Measurements from ENCODE around the gene ADAMTSL2. TPM values are rescaled to one million over a fixed set of nuclear protein-coding genes. Genes with fewer than 3 reads are reported as not detected.

The ADAMTSL2 gene
- polyA plus RNA-seq, 4 donors, result 1.5 to 2.8 (median 2.2) TPM

GRCh38 chr9:133583586-133583985 lies 49.1 kb downstream of the ADAMTSL2 start:
- no peak for DNase-seq (ENCODE audit: low read depth in 4 of 4, low spot score in 2 of 4)

GRCh38 chr9:133584167-133584558 lies 49.7 kb downstream of the ADAMTSL2 start:
- no peak for DNase-seq (ENCODE audit: low read depth in 4 of 4, low spot score in 2 of 4)

DNA sequence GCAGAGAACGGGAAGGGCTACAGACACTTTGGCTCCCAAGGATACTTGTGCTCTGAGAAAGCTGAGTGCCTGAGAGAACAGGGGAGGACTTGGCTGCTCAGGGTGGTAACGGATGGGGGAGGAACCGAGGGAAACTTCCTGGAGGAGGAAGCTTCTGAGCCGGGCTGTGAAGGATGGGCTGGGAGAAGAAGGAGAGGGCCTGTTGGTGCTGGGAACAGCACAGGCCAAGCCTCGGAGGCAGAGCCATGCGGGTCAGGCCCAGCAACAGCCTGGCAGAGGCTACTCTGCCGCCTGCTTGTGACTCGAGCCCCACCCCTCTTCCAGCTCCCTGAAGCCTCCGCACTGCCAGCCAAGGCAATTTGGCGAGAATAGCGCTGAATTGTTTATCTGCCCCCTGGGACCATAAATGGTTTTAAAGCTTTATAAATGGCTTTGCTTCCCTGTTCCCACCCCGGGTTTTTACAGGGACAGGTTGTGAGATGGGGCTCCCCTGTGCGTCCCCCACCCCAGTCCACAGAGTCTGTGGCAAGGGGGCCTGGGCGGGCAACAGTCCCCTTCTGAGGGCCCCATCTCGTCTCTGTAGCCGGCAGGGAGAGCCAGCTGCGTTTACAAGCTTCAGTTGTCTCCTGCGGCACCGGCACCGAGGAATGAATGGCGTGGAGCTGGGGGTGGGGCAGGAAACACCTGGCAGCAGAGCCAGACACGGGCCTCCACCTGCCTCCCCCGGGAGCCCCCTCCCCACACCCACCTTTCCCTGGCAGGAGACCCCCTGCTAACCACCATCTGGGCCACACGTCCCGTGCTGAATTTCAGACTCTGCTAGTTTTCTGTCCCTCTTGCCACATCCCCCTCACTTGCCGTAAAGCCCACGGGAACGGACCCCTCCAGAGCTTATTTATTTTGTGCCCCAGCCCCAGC lies 50.3 kb downstream of the ADAMTSL2 start:
- DNase-seq (ENCODE audit: low read depth in 4 of 4, low spot score in 2 of 4), result no peak

DNA sequence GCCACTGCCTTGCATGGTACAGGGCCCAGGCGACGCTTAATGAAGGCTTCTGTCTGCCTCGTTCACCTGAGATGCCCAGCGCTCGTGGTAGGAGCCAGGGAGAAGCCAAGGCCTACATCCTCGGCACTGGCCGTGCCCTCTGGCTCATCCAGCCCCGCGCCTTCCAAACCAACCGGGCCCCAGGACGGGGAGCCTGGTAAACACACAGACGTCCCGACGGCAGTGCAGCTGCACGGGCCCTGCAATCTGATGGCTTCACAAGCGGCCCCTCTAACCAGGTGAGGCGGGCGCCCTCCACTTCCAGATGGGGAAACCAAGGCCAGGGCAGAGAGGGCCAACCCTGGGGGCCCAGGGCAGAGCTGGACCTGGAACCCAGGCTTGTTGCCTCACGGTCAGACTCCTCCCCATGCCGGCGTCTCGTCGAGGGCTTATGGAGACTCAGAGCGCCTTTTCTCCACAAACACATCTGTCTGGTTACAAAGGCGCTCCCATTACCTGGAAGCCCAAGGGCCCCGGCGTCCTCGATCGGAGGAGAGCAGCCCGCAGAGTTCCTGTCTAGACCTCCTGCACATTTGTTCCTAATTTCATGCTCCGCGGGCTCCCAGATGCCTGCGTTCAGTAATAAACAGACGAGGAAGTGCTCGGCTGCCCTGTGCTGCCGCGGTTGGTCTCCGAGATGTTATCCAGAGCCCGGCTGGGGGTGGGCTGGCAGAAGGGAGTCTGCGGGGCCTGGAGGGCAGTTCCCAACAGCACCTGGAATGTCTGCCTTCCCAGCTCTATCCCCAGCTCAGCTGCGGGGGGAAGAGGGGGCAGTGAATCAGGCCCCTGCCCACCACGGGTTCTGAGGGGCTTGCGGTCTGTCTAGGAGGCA lies 51.2 kb downstream of the ADAMTSL2 start:
- DNase-seq (ENCODE audit: low read depth in 4 of 4, low spot score in 2 of 4), result no peak

GRCh38 chr9:133587051-133587450 lies 52.5 kb downstream of the ADAMTSL2 start:
- DNase-seq (ENCODE audit: low read depth in 4 of 4, low spot score in 2 of 4), result no peak

GRCh38 chr9:133587466-133587865 lies 53.0 kb downstream of the ADAMTSL2 start:
- DNase-seq (ENCODE audit: low read depth in 4 of 4, low spot score in 2 of 4), result no peak

GRCh38 chr9:133589454-133590227 lies 55.1 kb downstream of the ADAMTSL2 start:
- DNase-seq (ENCODE audit: low read depth in 4 of 4, low spot score in 2 of 4), result no peak

DNA sequence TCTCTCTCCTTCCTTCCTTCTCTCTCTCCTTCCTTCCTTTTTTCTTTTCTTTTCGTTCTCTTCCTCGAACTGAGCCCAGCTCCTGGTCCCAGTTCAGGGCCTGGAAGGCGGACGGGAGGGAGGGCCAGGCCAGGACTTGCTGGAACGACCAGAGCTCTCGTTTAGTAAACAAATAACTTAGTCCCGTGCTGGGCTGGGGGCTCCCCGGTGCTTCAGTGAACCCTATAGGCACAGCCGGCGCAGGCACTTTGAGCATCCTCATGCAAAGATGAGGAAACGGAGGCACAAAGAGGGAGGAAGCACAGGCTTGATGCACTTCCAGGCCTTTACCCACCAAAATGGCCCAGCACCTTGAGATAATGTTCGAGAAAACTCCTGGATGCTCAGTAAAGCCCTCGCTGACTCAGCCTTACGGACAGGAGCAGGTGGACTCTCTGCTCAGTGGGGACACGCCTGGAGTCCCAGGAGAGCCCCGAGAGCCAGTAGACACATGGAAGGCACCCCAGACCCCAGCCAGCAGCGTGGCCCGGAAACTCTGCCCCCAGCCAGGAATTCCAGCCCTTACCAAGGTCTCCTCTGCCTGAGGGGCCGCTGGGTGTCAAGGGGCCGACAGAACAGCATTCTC lies 55.8 kb downstream of the ADAMTSL2 start:
- DNase-seq (ENCODE audit: low read depth in 4 of 4, low spot score in 2 of 4), result no peak

DNA sequence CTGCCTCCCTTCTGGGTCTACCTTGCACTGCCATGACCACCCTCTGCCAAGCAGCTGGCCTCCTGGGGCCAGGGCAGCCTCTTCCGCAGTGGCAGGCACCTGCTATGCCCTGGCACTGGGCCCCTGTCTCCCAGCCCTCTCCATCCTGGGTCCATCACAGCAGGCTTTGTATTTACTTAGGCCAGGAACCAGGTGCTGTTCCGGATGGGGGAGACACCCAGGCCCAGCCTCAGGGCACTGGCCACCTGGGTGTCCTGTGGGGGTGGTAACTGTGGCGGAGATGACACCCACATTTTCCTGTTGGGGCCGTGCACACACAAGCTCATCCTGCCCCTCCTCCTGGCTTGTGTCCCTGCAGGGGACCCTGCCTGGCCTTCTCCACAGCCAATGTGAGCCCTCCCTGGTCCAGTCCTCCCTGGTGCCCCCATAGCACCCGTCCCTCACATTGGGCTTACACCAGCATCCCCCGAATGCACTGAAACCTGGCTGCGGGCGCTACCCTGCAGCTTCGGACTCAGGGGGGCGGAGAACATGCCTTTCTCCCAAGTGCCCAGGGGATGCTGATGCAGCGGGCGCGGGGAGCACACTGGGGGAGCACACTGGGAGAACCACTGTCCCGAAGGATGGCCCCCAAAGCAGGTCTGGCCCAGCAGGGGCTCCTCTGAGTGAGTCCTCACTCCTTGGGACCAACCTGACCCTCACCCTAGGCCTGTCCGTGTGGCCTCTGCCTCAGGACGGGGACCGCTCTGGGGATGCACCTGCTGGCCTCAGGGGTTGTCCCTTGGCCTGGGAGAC lies 56.8 kb downstream of the ADAMTSL2 start:
- DNase-seq (ENCODE audit: low read depth in 4 of 4, low spot score in 2 of 4), result no peak

- no peak for DNase-seq (ENCODE audit: low read depth in 4 of 4, low spot score in 2 of 4)
Measured at GRCh38 chr9:133591985-133592384, 57.5 kb downstream of the ADAMTSL2 start.

DNA sequence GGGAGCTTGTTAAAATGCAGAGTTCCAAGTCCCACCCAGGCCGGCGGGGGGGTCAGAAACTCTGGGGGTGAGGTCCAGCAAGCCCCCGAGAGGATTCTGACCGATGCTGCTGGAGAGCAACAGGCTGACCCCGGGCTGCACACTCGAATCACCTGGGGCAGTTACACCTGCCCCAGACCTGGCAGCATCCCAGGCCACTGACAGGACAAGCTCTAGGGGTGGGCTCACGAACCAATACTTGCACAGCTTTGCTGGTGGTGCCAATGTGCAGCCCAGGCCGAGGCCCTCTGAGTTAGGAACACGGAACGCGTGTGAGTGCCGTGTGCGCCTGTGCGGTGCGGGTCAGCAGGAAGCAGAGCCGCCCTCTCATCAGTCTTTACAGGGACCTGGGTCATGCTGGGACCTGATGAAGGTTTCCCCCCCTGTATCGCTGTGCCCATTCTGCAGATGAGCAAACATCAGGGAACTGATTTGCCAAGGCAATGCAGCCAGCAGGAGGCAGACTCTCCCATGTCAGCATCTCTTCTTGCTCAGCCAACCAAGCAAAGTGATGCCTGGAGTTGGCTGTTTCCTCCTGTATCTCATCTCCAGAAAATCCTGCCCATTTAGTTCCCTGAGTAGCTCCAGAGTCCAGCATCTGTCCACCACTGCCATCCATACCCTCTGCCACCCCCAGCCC lies 58.4 kb downstream of the ADAMTSL2 start:
- no peak for DNase-seq (ENCODE audit: low read depth in 4 of 4, low spot score in 2 of 4)

GRCh38 chr9:133593587-133594253 lies 59.2 kb downstream of the ADAMTSL2 start:
- DNase-seq (ENCODE audit: low read depth in 4 of 4, low spot score in 2 of 4), result no peak

DNA sequence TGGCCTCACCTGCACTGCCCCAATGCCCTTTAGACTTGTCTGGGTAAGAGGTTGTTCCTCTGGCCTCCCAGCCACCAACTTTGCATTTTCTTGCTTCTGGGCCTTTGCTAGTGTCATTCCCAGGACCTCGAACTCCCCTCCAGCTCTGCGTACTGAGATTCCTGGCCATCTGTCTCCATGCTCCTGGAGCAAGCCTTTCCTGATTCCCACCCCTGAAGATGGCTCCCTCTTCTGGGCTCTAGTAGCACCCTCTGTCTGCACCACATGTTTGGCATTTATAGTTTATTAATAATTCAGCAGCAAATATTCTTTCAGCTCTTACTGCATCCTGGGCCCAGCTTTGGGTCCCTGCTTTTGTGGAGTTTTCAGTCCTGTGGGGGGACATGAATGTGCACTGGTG lies 59.8 kb downstream of the ADAMTSL2 start:
- no peak for DNase-seq (ENCODE audit: low read depth in 4 of 4, low spot score in 2 of 4)

- no peak for DNase-seq (ENCODE audit: low read depth in 4 of 4, low spot score in 2 of 4)
Measured at GRCh38 chr9:133595910-133596309, 61.4 kb downstream of the ADAMTSL2 start.

- no peak for DNase-seq (ENCODE audit: low read depth in 4 of 4, low spot score in 2 of 4)
Measured at GRCh38 chr9:133597316-133597957, 62.9 kb downstream of the ADAMTSL2 start.

DNA sequence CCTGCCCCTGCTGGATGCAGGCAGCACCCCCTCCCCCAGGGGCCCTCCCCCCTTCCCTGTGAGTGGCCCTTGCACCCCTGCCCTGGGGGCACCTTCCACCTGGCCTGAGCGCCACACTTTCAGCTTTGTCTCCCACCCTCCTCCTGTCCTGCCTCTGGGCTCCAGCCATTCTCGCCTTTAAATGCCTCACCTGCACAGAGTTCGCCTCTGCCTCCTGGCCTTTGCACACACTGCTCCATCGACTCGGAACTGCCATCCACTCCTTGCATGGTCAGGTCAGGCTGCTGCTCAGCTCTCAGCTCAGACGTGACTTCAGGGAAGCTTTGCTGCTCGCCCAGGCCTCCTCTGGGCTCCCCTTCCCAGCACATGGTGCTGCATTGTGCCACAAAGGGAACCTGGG lies 64.5 kb downstream of the ADAMTSL2 start:
- no peak for DNase-seq (ENCODE audit: low read depth in 4 of 4, low spot score in 2 of 4)

- DNase-seq (ENCODE audit: low read depth in 4 of 4, low spot score in 2 of 4), result no peak
Measured at GRCh38 chr9:133599470-133600173, 65.1 kb downstream of the ADAMTSL2 start.

Measured in left renal cortex interstitium (tissue), 4 donors.